Amniotic epithelial cell (primary cell): ENCODE results near the gene PRICKLE1.

Source experiments
- DNase-seq: peaks from one replicate; pipeline ENCODE4 v3.0.0-alpha.2; 2010; ENCODE audit warnings: low read depth

PRICKLE1 gene

GRCh38 chr12:42448841-42449240 is 140.7 kb downstream of the PRICKLE1 start:
- no peak for DNase-seq

GRCh38 chr12:42447371-42447786 is 142.2 kb downstream of the PRICKLE1 start:
- DNase-seq: no peak

GRCh38 chr12:42446761-42447160 is 142.8 kb downstream of the PRICKLE1 start:
- DNase-seq: peak; percentile 33

GRCh38 chr12:42445891-42446290 is 143.7 kb downstream of the PRICKLE1 start:
- no peak for DNase-seq

GRCh38 chr12:42444192-42444943 is 145.2 kb downstream of the PRICKLE1 start:
- DNase-seq: no peak

- no peak for DNase-seq
These were observed 146.7 kb downstream of the PRICKLE1 start for GRCh38 chr12:42442888-42443287.

GRCh38 chr12:42442311-42442759 is 147.2 kb downstream of the PRICKLE1 start:
- DNase-seq: no peak

- DNase-seq: no peak
These were observed 148.9 kb downstream of the PRICKLE1 start for GRCh38 chr12:42440608-42441007.

- DNase-seq: no peak
These were observed 156.9 kb downstream of the PRICKLE1 start for GRCh38 chr12:42432517-42433140.

- DNase-seq: no peak
These were observed 160.7 kb downstream of the PRICKLE1 start for GRCh38 chr12:42428850-42429249.

GRCh38 chr12:42426746-42427145 is 162.8 kb downstream of the PRICKLE1 start:
- DNase-seq: peak; percentile 76

GRCh38 chr12:42422785-42423184 is 166.8 kb downstream of the PRICKLE1 start:
- DNase-seq: no peak

- DNase-seq: peak; percentile 48
These were observed 167.4 kb downstream of the PRICKLE1 start for GRCh38 chr12:42421844-42422779.

GRCh38 chr12:42420395-42420794 is 169.2 kb downstream of the PRICKLE1 start:
- no peak for DNase-seq

GRCh38 chr12:42410340-42410739 is 179.2 kb downstream of the PRICKLE1 start:
- peak; percentile 31 for DNase-seq

- DNase-seq: no peak
These were observed 180.1 kb downstream of the PRICKLE1 start for GRCh38 chr12:42409471-42409870.

GRCh38 chr12:42407306-42407705 is 182.2 kb downstream of the PRICKLE1 start:
- no peak for DNase-seq
